Inferior parietal cortex (tissue), 1 donor: ENCODE data around the gene DISC1.

ENCODE experiments used
- DNase-seq: peaks from one replicate; pipeline ENCODE4 v3.0.0-alpha.2; 2016; ENCODE audit errors: extremely low spot score

Gene DISC1

GRCh38 chr1:231993968-231994455, 367.4 kb downstream of the DISC1 start:
- DNase-seq = no peak

GRCh38 chr1:231998791-231999190, 372.2 kb downstream of the DISC1 start:
- DNase-seq = no peak

DNA sequence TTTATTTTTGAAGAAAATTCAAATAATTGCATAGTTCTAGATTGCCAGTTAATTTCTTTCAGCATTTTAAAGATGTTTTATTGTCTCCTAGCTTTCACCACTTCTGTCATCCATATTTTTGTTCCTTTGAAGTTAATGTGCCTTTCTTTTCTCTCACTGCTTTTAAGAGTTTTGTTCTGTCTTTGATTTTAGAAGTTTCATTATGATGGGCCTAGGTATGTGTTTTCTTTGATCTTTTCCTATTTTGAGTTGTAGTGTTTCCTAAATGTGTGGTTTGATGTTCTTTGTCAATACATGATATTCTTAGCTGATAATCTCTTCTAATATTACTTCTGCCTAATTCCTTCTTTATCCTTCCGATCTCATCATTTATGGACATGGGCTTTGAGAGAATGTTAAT, 378.7 kb downstream of the DISC1 start:
- DNase-seq = no peak

DNA sequence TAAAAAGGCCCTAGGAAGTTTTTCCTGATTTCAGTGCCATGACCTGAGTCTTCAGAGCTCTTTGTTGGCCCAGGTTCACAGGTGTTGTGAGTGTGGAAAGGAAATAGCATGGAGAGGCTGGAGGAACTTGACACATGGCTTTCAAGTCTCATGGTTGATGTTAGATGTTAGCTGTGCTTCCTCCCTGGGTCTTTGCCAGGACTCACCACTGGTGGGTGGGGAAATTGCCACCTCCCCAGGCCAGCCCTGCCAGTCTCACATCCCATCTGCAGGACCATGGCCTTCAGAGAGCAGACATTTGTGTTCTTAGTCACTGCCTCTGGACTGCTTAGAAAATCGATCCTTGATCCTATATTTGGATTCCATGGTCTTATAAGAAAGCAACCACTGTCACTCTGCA, 383.2 kb downstream of the DISC1 start:
- DNase-seq = no peak

DNA sequence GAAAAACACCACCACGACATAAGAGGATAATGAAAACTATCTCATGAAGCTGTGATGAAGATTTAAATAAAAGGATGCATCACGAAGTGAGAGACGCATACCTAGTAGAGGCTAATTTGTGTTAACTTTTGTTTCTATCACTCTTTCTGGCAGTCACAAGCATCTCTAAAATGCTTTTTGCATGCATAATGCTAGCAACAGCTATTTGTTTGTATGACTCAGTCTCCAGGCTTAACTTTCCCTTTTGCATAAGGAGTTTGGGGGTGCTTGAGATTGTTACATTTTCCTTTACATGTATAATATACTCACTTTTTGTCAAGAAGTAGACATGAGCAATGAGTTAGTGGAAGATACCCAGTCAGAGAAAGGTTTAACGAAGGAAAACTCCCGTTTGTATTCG, 385.4 kb downstream of the DISC1 start:
- no peak for DNase-seq

GRCh38 chr1:232012773-232013386, 386.3 kb downstream of the DISC1 start:
- DNase-seq = no peak

DNA sequence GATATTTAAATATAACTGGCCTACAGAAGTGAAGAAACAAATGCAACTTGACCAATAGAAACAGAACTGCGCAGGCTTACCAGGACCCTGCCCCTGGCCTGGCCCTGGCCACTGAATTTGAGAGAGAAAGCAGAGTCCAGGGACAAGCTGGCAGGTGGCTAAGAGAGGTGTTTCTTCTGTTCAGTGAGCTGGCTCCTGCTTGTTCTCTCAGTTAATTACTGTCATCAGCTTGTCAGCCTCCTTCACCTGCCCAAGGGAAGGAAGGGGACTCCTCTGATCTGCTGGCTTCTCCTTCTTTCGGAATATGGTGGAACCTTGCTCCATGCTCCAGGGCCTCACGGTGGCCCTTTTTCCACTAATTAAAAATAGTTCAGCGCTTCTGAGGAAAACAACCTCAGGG, 388.4 kb downstream of the DISC1 start:
- DNase-seq = no peak

- DNase-seq = no peak
Measured at GRCh38 chr1:232016616-232017015, 390.0 kb downstream of the DISC1 start.

GRCh38 chr1:232017057-232017456, 390.5 kb downstream of the DISC1 start:
- no peak for DNase-seq

GRCh38 chr1:232017759-232018158, 391.2 kb downstream of the DISC1 start:
- DNase-seq = no peak

DNA sequence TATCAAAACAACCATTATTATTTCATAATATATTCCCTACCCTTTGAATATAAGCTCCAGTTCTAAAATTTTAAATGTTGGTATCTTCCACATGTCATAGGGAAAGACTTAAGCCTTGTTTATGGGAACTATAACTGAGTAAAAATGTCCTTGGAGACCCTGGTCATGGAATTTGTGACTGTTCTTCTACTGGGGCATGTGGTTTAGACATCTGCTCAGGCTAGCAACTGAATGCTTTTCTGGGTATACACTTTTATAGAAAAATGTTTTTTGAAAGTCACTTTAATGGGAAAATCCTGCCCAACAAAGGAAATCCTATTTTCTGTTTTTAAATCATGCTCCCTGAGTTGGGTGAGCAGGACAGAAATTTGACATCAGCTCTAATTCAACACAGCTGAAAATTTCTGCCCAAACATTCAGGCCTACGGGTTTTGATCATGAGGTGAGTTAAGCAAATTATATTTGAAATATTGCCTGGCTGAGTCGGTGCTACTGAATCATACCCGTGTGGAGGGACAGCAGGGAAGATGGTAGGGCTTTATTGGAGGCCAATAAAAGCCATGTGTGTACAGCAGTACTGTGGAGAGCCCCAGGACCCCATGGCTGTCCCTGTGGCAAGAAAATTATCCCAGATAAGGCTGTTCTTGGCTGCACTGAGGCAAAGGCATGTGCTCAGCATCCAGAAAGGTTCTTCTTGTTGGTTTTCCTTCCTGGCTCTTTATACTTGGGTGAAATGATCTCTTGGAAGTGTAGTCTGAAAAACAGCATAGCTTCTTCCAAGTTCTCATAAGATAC, 391.8 kb downstream of the DISC1 start:
- no peak for DNase-seq

GRCh38 chr1:232019026-232019340, 392.4 kb downstream of the DISC1 start:
- no peak for DNase-seq

DNA sequence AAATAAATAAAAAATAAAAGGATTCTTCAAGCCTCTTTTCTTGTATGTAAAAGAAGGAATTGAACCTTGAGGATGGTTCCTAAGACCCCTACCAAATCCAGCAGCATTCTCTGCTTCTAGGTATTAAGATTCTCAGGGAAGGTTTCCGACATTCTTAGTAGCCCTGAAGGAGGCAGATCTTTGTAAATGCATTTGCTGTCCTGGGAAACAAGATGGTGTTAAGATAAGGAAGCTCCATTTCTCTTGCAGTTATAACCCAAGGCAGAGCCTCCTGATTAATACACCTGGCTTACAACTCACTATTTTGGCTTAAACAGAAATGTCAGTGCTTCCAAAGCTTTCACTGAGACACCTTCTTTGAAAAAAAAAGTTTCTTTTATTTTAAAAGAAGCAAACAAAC, 393.8 kb downstream of the DISC1 start:
- DNase-seq = no peak

DNA sequence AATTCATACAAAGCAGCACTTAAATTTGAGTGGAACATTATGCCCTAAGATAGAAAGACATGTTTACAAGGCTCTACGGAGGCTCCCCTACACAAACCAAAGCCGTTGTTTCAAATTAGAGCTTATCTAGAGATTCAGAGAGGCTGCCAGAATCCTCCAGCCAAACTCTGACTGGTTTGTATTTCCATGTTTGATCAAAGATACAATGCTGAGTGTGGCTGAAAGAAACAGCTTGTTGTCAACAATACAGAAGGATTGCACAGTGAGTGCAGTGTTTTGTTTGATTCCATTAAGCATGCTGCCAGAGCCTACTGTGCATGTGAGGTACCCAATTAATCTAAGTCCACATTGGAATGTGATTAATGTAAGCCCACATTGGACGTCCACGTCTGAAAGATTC, 402.7 kb downstream of the DISC1 start:
- peak; percentile 23 for DNase-seq

DNA sequence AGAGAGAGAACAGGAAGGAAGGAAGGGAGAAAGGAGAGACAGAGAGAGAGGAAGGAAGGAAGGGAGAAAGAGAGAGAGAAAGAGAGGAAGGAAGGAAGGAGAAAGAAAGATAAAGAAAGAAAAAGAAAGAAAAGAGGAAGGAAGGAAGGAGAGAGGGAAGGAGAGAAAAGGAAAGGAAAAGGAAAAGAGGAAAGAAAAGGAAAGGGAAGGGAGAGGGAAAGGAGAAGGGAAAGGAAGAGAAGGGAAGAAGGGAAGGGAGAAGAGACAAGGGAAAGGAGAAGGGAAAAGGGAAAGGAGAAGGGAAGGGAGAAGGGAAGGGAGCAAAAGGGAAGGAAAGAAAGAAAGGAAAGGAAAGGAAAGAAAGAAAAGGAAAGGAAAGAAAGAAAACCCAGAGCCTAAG, 404.6 kb downstream of the DISC1 start:
- no peak for DNase-seq

DNA sequence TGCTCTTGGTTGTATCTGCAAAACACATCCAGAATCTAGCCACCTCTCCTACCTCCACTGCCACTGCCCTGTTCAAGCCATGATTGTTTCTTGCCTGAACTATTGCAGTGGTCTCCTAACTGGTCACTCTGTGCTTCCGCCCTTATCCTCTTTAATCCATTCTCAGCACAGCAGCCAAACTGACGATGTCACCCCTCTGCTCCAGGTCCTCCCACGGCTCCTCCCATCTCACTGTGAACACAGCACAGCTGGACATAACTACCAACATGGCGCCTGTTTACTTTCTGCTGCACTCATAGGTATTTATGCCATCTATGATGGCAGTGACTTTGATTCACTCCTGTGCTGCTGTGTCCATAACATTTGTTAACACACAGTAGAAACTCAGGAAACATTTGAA, 406.7 kb downstream of the DISC1 start:
- DNase-seq = no peak

DNA sequence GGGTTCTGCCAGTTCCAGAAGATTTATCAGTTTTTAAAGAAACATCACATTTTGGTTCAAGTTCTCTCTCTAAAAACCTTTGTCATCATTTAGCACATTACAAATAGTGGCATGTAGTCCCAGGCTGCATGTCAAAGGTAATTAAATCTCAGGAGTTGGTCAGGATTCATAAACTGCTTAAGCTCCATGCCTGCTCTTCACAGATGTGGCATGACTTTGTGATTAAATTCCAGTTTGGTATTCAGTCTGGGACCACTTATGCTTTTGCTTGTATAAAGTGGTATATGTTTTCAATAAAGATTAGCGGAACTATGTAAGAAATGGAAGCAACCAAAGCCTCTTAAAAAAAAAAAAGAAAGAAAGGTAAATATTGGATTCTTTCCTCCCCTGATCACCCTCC, 408.0 kb downstream of the DISC1 start:
- DNase-seq = no peak

DNA sequence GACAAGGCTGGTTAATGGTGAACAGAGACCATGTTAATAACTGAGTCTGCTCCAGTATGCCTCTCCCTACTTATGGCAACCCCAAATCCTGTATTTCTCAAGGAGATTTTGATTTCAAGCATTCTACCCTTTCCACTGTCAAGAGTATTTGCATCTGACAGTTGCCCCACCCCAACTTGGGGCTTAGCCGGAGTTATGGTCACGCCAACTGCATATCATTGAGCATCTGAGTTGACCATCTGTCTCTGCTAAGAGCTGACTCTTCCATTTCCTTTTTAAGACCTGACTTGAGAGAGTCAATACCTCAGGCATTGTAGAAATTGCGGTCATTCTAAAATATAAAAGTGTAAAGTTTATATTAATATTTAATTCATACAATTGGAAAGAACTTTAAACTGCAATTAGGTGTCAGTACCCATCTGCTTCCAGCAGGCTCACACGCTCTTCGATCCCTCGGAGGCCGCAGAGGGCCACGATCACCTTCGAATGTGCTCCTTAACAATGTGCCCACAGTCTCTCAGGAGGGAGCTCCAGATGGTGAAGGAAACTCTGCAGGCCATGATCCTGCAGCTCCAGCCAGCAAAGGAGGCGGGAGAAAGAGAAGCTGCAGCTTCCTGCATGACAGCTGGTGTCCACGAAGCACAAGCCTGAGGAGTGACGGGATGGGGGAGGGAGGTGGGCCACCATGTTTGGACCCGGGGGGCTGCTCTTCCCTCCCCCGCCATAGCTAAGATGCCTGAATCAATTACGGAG, 409.8 kb downstream of the DISC1 start:
- DNase-seq = no peak

- no peak for DNase-seq
Measured at GRCh38 chr1:232037774-232038388, 411.3 kb downstream of the DISC1 start.

DNA sequence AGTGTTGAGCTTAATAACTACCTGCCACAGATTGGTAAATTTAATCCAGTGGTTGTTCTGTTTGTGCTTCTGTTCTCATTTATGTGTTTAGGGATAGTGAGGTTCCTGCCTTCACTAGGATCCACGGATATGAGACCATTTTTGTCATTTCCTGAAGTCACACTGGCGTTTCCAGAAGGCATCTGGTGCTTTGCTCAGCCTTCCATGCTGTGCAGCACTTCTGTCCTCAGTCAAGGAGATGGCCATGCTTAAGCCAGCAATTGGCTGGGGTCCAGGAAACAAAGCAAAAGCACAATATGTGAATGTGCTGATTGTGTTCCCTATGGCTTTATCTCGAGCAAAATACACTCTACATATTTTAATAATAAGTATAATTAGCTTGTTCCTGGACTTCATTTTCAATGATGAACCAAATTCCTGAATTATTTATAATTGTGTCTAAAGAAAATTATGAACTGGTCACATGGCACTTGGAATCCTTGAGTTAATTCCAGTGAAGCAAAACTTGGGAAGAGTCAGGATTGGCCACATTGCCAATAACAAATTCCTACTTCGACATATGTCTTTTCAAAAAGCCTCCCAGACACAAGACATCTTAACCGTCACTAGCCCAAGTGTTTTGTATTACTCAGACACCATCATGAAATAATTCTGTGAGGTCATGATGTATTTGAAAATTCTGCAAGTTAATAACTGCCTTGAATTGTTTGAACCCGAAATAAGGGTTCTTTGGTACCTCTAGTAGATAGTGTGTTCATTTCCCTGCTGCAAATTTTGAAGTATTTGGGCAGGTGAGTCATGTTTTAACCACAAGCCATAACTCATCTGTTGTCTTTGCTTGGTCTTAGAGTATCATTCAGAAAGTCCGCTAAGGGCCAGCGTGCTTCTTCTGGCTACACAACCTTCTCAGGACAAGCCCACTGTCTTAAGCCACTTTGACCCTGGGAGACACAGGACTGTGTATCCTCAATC, 412.4 kb downstream of the DISC1 start:
- DNase-seq = no peak

DNA sequence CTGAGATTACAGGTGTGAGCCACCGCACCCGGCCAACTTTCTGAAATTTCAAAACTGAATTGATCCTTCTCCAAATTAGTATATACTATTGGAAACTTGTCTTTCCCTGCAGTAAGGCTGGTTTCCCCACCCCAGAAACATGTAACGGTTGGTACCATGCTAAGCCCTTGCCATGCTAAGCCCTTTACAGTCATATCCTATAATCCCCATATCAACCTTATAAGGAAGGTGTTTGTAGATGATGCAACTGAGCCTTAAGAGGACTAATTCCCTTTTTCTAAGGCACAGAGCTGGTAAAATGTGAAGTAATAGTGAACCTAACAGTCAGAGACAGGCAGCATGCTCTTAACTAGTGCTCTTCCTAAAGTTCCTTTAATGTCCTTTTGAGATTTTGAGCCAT, 413.7 kb downstream of the DISC1 start:
- no peak for DNase-seq
